GM10266 (cell line): ENCODE data around the gene CA4.

Source experiments
- DNase-seq: peaks from one replicate; pipeline ENCODE4 v3.0.0; 2012; ENCODE audit errors: extremely low spot score
- CTCF ChIP-seq: IDR thresholded peaks from 2 replicates; pipeline ENCODE4 v1.5.1; 2012; ENCODE audit warnings: mild to moderate bottlenecking, low read depth; ENCODE audit not compliant: control insufficient read depth, insufficient read depth; ENCODE audit errors: missing control alignments

CA4 gene

GRCh38 chr17:60155427-60155814 lies 5.6 kb downstream of the CA4 start:
- no peak for TF ChIP-seq CTCF
- DNase-seq = no peak

- TF ChIP-seq CTCF = no peak
- DNase-seq = peak; percentile 17
Observed at GRCh38 chr17:60155815-60156214, 6.0 kb downstream of the CA4 start.

- TF ChIP-seq CTCF = no peak
- DNase-seq = no peak
Observed at GRCh38 chr17:60156746-60157145, 7.0 kb downstream of the CA4 start.

- TF ChIP-seq CTCF = no peak
Observed at GRCh38 chr17:60157487-60158040, 7.8 kb downstream of the CA4 start.

GRCh38 chr17:60158751-60159478 lies 9.1 kb downstream of the CA4 start:
- no peak for DNase-seq
- TF ChIP-seq CTCF = no peak

More at GRCh38 chr17:60157487-60158040, 7.8 kb downstream of the CA4 start:
- peak; percentile 21 for DNase-seq

GRCh38 chr17:60159479-60159866 lies 9.7 kb downstream of the CA4 start:
- TF ChIP-seq CTCF = no peak
- DNase-seq = no peak

GRCh38 chr17:60160829-60161501 lies 11.2 kb downstream of the CA4 start:
- no peak for TF ChIP-seq CTCF
- peak; percentile 51 for DNase-seq
